Measurements from ENCODE around the gene CHST13. TPM values are rescaled to one million over a fixed set of nuclear protein-coding genes. Genes with fewer than 3 reads are reported as not detected.

The CHST13 gene
- total and polyA plus RNA-seq, 2 of the 4 experiments (the other 2 are of a cell fraction) = not detected

DNA sequence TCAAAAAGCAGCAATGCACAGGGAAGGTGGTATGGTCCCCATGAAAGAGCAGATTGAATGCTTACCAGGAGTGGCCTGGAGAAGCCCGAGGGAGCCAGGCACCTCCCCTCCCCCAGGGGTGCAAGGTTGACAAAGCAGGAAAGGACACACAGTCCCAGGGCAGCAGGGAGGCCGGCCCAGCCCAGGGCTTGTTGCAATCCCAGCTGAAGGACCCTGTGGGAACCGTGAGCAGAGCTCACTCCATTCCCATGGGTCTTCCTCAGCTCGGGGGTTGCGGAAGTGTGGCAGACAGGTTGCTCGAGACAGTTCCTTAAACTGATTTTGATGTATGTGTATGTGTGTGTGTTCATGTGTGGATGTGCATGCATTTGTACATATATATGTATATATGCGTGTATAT, 22.2 kb upstream of the CHST13 start:
- Histone ChIP-seq H4K5ac (ENCODE audit: low read depth, low read length) (no peak overlapping the region), H4K20me1 (ENCODE audit: insufficient read depth, low read length) (no peaks in the 10 kb centered on the region), H3K4me3 (ENCODE audit: insufficient read depth, low read depth, low read length) (no peak overlapping the region), H3K9me3 (ENCODE audit: control insufficient read depth, insufficient read depth, low read length) (no peaks in the 10 kb centered on the region), H3K4me1 (ENCODE audit: control insufficient read depth, insufficient read depth, low read length) (no peaks in the 10 kb centered on the region), H2BK20ac (ENCODE audit: low read depth, low read length) (no peak overlapping the region), H3K9ac (ENCODE audit: low read depth, low read length) (no peak overlapping the region), H2AFZ (replicated peaks; ENCODE audit: low read length, poor library complexity) (no peak overlapping the region), H3K36me3 (ENCODE audit: control insufficient read depth, insufficient read depth, low read length) (no peaks in the 10 kb centered on the region), H2BK5ac (ENCODE audit: low read depth, low read length, poor library complexity, severe bottlenecking) (no peak overlapping the region), H2AK9ac (replicated peaks; ENCODE audit: low read depth, low read length, poor library complexity) (no peak overlapping the region), H3K4ac (ENCODE audit: low read depth, low read length) (no peak overlapping the region), H2BK15ac (ENCODE audit: low read depth, low read length) (no peak overlapping the region), H3K18ac (ENCODE audit: low read depth, low read length) (no peak overlapping the region), H3K4me2 (ENCODE audit: low read depth, low read length) (no peak overlapping the region), H3K27ac (ENCODE audit: insufficient read depth, low read length) (no peak overlapping the region), H3K23ac (ENCODE audit: low read depth, low read length) (no peak overlapping the region), H3K27me3 (ENCODE audit: control insufficient read depth, insufficient read depth, low read length) (peaks cover 16% of the 10 kb centered on the region; the same call in 1 of the 2 replicates), H3K9me1 (ENCODE audit: insufficient read depth, low read length) (no peaks in the 10 kb centered on the region), H3K56ac (ENCODE audit: extremely low read depth, insufficient read depth, low read length) (no peak overlapping the region), H2BK120ac (ENCODE audit: low read depth, low read length) (no peak overlapping the region), H3K14ac (replicated peaks; ENCODE audit: low read depth, low read length) (no peak overlapping the region), H4K91ac (ENCODE audit: insufficient read depth, low read depth, low read length) (no peak overlapping the region), H2AK5ac (ENCODE audit: low read depth, low read length) (no peak overlapping the region), H3K79me1 (ENCODE audit: low read depth in 1 of 2, low read length in 2 of 2) (no peaks in the 10 kb centered on the region), H4K8ac (ENCODE audit: low read depth in 2 of 2, low read length in 2 of 2) (no peak overlapping the region)
- no peak for TF ChIP-seq POLR2A (IDR thresholded peaks at IDR 0.05; ENCODE audit: low read depth, low read length)
- no peak for TF ChIP-seq RCOR1 (IDR thresholded peaks at IDR 0.05; ENCODE audit: insufficient replicate concordance, low read length)
- TF ChIP-seq, protein P1, sequence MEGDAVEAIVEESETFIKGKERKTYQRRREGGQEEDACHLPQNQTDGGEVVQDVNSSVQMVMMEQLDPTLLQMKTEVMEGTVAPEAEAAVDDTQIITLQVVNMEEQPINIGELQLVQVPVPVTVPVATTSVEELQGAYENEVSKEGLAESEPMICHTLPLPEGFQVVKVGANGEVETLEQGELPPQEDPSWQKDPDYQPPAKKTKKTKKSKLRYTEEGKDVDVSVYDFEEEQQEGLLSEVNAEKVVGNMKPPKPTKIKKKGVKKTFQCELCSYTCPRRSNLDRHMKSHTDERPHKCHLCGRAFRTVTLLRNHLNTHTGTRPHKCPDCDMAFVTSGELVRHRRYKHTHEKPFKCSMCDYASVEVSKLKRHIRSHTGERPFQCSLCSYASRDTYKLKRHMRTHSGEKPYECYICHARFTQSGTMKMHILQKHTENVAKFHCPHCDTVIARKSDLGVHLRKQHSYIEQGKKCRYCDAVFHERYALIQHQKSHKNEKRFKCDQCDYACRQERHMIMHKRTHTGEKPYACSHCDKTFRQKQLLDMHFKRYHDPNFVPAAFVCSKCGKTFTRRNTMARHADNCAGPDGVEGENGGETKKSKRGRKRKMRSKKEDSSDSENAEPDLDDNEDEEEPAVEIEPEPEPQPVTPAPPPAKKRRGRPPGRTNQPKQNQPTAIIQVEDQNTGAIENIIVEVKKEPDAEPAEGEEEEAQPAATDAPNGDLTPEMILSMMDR (conservative IDR thresholded peaks at IDR 0.05; ENCODE audit: low read depth, low read length) = no peak
- no peak for DNase-seq
- WGBS, 2 experiments (ENCODE audit: extremely low coverage in 2 of 2, insufficient read length in 1 of 2) = 33% methylated on average over 3 of the region's 7 CpGs; no CpG with 5 or more reads in 1 of the 2 experiments
- in situ Hi-C loops (cut with MboI; ENCODE audit: low sequenced_read_pairs) (no loop called here), dilution Hi-C loops (cut with HindIII; ENCODE audit: low sequenced_read_pairs, unreplicated experiment) (no loop called here), intact Hi-C loops (cut with micrococcal nuclease) (no loop called here)
- ChIA-PET POLR2A (ENCODE audit: unreplicated experiment) (no interaction called here), CTCF (no interaction called here)
- BruUV-seq (replicated peaks) = no TSS peak
- no peak for ATAC-seq (ENCODE audit: low read depth)
